Hippocampal formation (tissue), 2 donors: Measurements from ENCODE around the gene CRTC1.

Experiments used
- DNase-seq, 2 donors: peaks; one replicate each; lab custom pipeline; 2025; lab: John Stamatoyannopoulos, UW

Gene CRTC1

GRCh38 chr19:18781047-18781600 lies 97.6 kb downstream of the CRTC1 start:
- no peak for DNase-seq

- DNase-seq: no peak
Measured at GRCh38 chr19:18781885-18782527, 98.5 kb downstream of the CRTC1 start.

GRCh38 chr19:18782559-18783225 lies 99.2 kb downstream of the CRTC1 start:
- no peak for DNase-seq

GRCh38 chr19:18783958-18784785 lies 100.7 kb downstream of the CRTC1 start:
- no peak for DNase-seq

- no peak for DNase-seq
Measured at GRCh38 chr19:18784786-18785120, 101.3 kb downstream of the CRTC1 start.

GRCh38 chr19:18785179-18786124 lies 102.0 kb downstream of the CRTC1 start:
- DNase-seq: peak in 1 of 2 donors; percentile 19

GRCh38 chr19:18788529-18789421 lies 105.3 kb downstream of the CRTC1 start:
- DNase-seq: no peak

GRCh38 chr19:18789422-18789869 lies 106.0 kb downstream of the CRTC1 start:
- no peak for DNase-seq

GRCh38 chr19:18789883-18790565 lies 106.5 kb downstream of the CRTC1 start:
- DNase-seq: no peak

GRCh38 chr19:18790566-18791314 lies 107.3 kb downstream of the CRTC1 start, which contains the start of gene COMP:
Gene COMP (minus strand): TSS chr19:18791305. CDS start chr19:18791269, 36 bp downstream.
- DNase-seq: no peak

- DNase-seq: no peak
Measured at GRCh38 chr19:18791315-18791678, 107.8 kb downstream of the CRTC1 start.

- DNase-seq: no peak
Measured at GRCh38 chr19:18792661-18793060, 109.2 kb downstream of the CRTC1 start.

GRCh38 chr19:18793144-18794028 lies 109.9 kb downstream of the CRTC1 start:
- no peak for DNase-seq

- DNase-seq: no peak
Measured at GRCh38 chr19:18794029-18794313, 110.5 kb downstream of the CRTC1 start.

- DNase-seq: no peak
Measured at GRCh38 chr19:18794692-18795091, 111.2 kb downstream of the CRTC1 start.

GRCh38 chr19:18795540-18795939 lies 112.1 kb downstream of the CRTC1 start:
- DNase-seq: peak in 1 of 2 donors; percentile 20

GRCh38 chr19:18796239-18796638 lies 112.8 kb downstream of the CRTC1 start:
- no peak for DNase-seq
